ENCODE data around the gene FSD1.

The FSD1 gene

GRCh38 chr19:4352701-4353121 is 48.3 kb downstream of the FSD1 start:
- peak; percentile 68 for DNase-seq
- no peaks in the 10 kb centered on the region for H3K9me3 ChIP-seq
- no peak overlapping the region for H3K4me3 ChIP-seq (ENCODE audit: low read depth, low read length)
- peaks cover 11% of the 10 kb centered on the region for H3K36me3 ChIP-seq
- H3K27me3 ChIP-seq = no peaks in the 10 kb centered on the region
- peak; percentile 92 for TF ChIP-seq CTCF (IDR thresholded peaks at IDR 0.05; ENCODE audit: low read depth, low read length)
- H3K4me1 ChIP-seq = no peaks in the 10 kb centered on the region

GRCh38 chr19:4354282-4354681 is 49.9 kb downstream of the FSD1 start:
- no peak for TF ChIP-seq CTCF (IDR thresholded peaks at IDR 0.05; ENCODE audit: low read depth, low read length)
- H3K27me3 ChIP-seq = no peaks in the 10 kb centered on the region
- H3K4me1 ChIP-seq = no peaks in the 10 kb centered on the region

GRCh38 chr19:4354897-4355296 is 50.5 kb downstream of the FSD1 start:
- no peak for DNase-seq
- no peak for TF ChIP-seq CTCF (IDR thresholded peaks at IDR 0.05; ENCODE audit: low read depth, low read length)
- H3K27me3 ChIP-seq = no peaks in the 10 kb centered on the region
- H3K9me3 ChIP-seq = no peaks in the 10 kb centered on the region
- peaks cover 25% of the 10 kb centered on the region for H3K36me3 ChIP-seq
- H3K4me1 ChIP-seq = no peaks in the 10 kb centered on the region
- no peak overlapping the region for H3K4me3 ChIP-seq (ENCODE audit: low read depth, low read length)

More at GRCh38 chr19:4354282-4354681, 49.9 kb downstream of the FSD1 start:
- peaks cover 19% of the 10 kb centered on the region for H3K36me3 ChIP-seq
- no peaks in the 10 kb centered on the region for H3K9me3 ChIP-seq
- no peak for DNase-seq
- H3K4me3 ChIP-seq (ENCODE audit: low read depth, low read length) = no peak overlapping the region

DNA sequence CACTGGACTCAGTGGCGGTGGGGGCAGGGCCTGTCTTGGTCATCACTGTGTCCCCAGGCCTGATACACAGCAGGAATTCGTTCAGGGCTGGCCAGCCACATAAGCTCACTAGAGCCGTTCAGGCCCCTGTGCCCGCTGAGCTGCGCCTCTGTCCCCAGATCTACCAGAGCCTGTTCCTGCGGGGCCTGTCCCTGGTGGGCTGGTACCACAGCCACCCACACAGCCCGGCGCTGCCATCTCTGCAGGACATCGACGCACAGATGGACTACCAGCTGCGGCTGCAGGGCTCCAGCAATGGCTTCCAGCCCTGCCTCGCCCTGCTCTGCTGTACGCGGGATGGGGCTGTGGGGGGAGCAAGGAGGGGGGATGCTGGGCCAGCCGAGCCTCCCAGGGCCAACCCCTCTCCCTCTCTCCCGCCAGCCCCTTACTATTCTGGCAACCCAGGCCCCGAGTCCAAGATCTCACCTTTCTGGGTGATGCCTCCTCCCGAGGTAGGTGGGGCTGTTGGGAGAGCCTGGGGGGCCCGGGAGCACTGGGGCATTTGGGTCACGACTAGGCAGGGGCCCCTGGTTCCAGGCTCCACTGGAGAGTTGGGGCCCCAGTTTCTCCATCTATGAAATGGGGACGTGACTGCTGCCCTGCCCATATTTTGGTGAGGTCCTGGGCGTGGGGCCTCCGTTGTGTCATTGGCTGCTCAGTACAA is 52.8 kb downstream of the FSD1 start:
- DNase-seq = no peak
- no peak for TF ChIP-seq CTCF (IDR thresholded peaks at IDR 0.05; ENCODE audit: low read depth, low read length)
- no peaks in the 10 kb centered on the region for H3K27me3 ChIP-seq
- no peaks in the 10 kb centered on the region for H3K4me1 ChIP-seq
- H3K9me3 ChIP-seq = no peaks in the 10 kb centered on the region
- H3K36me3 ChIP-seq = peaks cover 47% of the 10 kb centered on the region
- no peak overlapping the region for H3K4me3 ChIP-seq (ENCODE audit: low read depth, low read length)

DNA sequence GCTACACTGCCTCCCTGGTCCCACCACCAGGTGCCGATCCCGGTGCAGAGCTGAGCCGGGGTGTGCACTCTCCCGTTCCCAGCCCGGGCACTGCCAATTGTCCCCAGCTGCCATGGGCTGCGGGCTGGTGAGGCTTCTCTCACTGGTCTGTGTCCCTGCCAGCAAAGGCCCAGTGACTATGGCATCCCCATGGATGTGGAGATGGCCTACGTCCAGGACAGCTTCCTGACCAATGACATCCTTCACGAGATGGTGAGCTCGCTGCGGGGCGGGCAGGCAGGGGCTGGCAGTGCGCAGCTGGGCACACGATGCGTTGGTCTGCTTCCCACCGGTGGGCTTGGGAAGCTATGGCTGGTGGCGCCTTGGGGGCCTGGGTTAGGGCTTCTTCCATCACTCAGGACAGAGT is 53.5 kb downstream of the FSD1 start:
- Histone ChIP-seq H3K4me3 (ENCODE audit: low read depth, low read length) (no peak overlapping the region), H3K9me3 (no peaks in the 10 kb centered on the region), H3K36me3 (peaks cover 54% of the 10 kb centered on the region), H3K4me1 (no peaks in the 10 kb centered on the region), H3K27me3 (no peaks in the 10 kb centered on the region)
- no peak for TF ChIP-seq CTCF (IDR thresholded peaks at IDR 0.05; ENCODE audit: low read depth, low read length)
- DNase-seq = no peak

Measured in BE2C (cell line).